Liver (tissue), 9 donors: ENCODE measurements around the gene SLC15A2. TPM values are rescaled to one million over a fixed set of nuclear protein-coding genes. Genes with fewer than 3 reads are reported as not detected.

ENCODE experiments used
- DNase-seq: peaks from one replicate; pipeline ENCODE4 v3.0.0-alpha.2; 2017; ENCODE audit warnings: low spot score
- H3K27ac ChIP-seq, 2 donors: one replicate each; pipeline ENCODE4 v1.7.0; 2013; ENCODE audit warnings: inconsistent platforms in 2 of 2, low read length in 2 of 2, control low read depth in 1 of 2, low read depth in 1 of 2, mild to moderate bottlenecking in 1 of 2
- H3K27me3 ChIP-seq, 4 donors: one replicate each; pipeline versions ENCODE4 v1.6.1 to v1.7.0; 2013; ENCODE audit warnings: low read length in 3 of 4, inconsistent platforms in 1 of 4, mild to moderate bottlenecking in 1 of 4, moderate library complexity in 1 of 4; ENCODE audit not compliant: control insufficient read depth in 4 of 4, insufficient read depth in 4 of 4
- H3K36me3 ChIP-seq, 4 donors: one replicate each; pipeline versions ENCODE4 v1.6.1 to v1.7.0; 2013; ENCODE audit warnings: low read length in 3 of 4, mild to moderate bottlenecking in 3 of 4, low read depth in 1 of 4, moderate library complexity in 1 of 4; ENCODE audit not compliant: control insufficient read depth in 4 of 4, insufficient read depth in 3 of 4
- H3K4me1 ChIP-seq, 4 donors: one replicate each; pipeline versions ENCODE4 v1.6.1 to v1.7.0; 2013; ENCODE audit warnings: low read length in 3 of 4, mild to moderate bottlenecking in 3 of 4, moderate library complexity in 1 of 4; ENCODE audit not compliant: control insufficient read depth in 4 of 4, insufficient read depth in 4 of 4
- H3K4me3 ChIP-seq, 3 donors: one replicate each; pipeline versions ENCODE4 v1.6.1 to v1.7.0; 2013; ENCODE audit warnings: low read length in 3 of 3, control low read depth in 1 of 3, low read depth in 1 of 3, mild to moderate bottlenecking in 1 of 3
- H3K9ac ChIP-seq, 2 donors: one replicate each; pipeline ENCODE4 v1.7.0; 2013; ENCODE audit warnings: low read length in 2 of 2, mild to moderate bottlenecking in 2 of 2, moderate library complexity in 2 of 2, control low read depth in 1 of 2, low read depth in 1 of 2
- H3K9me3 ChIP-seq, 4 donors: one replicate each; pipeline versions ENCODE4 v1.6.1 to v1.7.0; 2013; ENCODE audit warnings: low read length in 3 of 4; ENCODE audit not compliant: control insufficient read depth in 4 of 4
- ATF3 ChIP-seq: IDR thresholded peaks from 2 replicates; pipeline ENCODE4 v1.6.1; 2016; ENCODE audit warnings: antibody characterized with exemption
- CTCF ChIP-seq: fragments of 150-350 bp; IDR thresholded peaks from 2 replicates; pipeline ENCODE4 v1.5.1; 2017; ENCODE audit warnings: improper control_type of control experiment, low read depth, low read length; ENCODE audit not compliant: missing input control
- EGR1 ChIP-seq, 2 donors: IDR thresholded peaks; 2 replicates each; pipeline ENCODE4 v1.6.1; 2016 to 2018; ENCODE audit warnings: antibody characterized with exemption in 2 of 2, low read depth in 2 of 2
- FOXA1 ChIP-seq: IDR thresholded peaks from 2 replicates; pipeline ENCODE4 v1.6.1; 2016; ENCODE audit warnings: antibody characterized with exemption
- FOXA2 ChIP-seq: IDR thresholded peaks from 2 replicates; pipeline ENCODE4 v1.6.1; 2016; ENCODE audit warnings: antibody characterized with exemption
- GABPA ChIP-seq, 2 donors: IDR thresholded peaks in 1 of 2; conservative IDR thresholded peaks in 1 of 2; 2 replicates each; pipeline ENCODE4 v1.6.1; 2016; ENCODE audit warnings: antibody characterized with exemption in 2 of 2, mild to moderate bottlenecking in 1 of 2, moderate library complexity in 1 of 2
- HNF4A ChIP-seq, 2 donors: conservative IDR thresholded peaks; 2 replicates each; pipeline ENCODE4 v1.6.1; 2016; ENCODE audit warnings: antibody characterized with exemption in 2 of 2, mild to moderate bottlenecking in 2 of 2
- HNF4G ChIP-seq: IDR thresholded peaks from 2 replicates; pipeline ENCODE4 v1.6.1; 2016; ENCODE audit warnings: antibody characterized with exemption
- JUND ChIP-seq, 2 donors: IDR thresholded peaks; 2 replicates each; pipeline ENCODE4 v1.6.1; 2016; ENCODE audit warnings: antibody characterized with exemption in 2 of 2
- NR2F2 ChIP-seq: IDR thresholded peaks from 2 replicates; pipeline ENCODE4 v1.6.1; 2016; ENCODE audit warnings: antibody characterized with exemption
- RAD21 ChIP-seq, 2 donors: IDR thresholded peaks; 2 replicates each; pipeline ENCODE4 v1.6.1; 2016; ENCODE audit warnings: antibody characterized with exemption in 2 of 2, mild to moderate bottlenecking in 2 of 2
- RXRA ChIP-seq, 2 donors: IDR thresholded peaks; 2 replicates each; pipeline ENCODE4 v1.6.1; 2017 to 2018; ENCODE audit warnings: antibody characterized with exemption in 2 of 2, mild to moderate bottlenecking in 1 of 2
- SP1 ChIP-seq: IDR thresholded peaks from 2 replicates; pipeline ENCODE4 v1.6.1; 2018; ENCODE audit warnings: antibody characterized with exemption, mild to moderate bottlenecking
- TAF1 ChIP-seq: conservative IDR thresholded peaks from 2 replicates; pipeline ENCODE4 v1.6.1; 2016; ENCODE audit warnings: antibody characterized with exemption, mild to moderate bottlenecking
- YY1 ChIP-seq: IDR thresholded peaks from 2 replicates; pipeline ENCODE4 v1.6.1; 2016; ENCODE audit warnings: antibody characterized with exemption, mild to moderate bottlenecking
- WGBS: extraction: QIAGEN DNeasy Blood & Tissue Kit; methylation state at CpG from one replicate; pipeline ENCODE4 v1.1.7; 2013; 5-methylcytosine and 5-hydroxymethylcytosine counted together
- polyA plus RNA-seq, 2 donors: library from polyadenylated mRNA; stranded (reverse) in 1 of 2; unstranded in 1 of 2; fragments of 200-250 nt in 1 of 2; fragments of >200 nt in 1 of 2; fragmentation: Nextera tagmentation in 1 of 2; extraction: Ambion mirVana in 1 of 2; gene quantifications; one replicate each; pipeline versions ENCODE4 v1.2.1 to v1.2.3, GENCODE V29; 2013 to 2015
- total RNA-seq, 2 donors: library from RNA; depleted of rRNA; stranded (reverse); fragments of >200 nt; gene quantifications; one replicate each; pipeline ENCODE4 v1.2.3, GENCODE V29; 2014
- TF ChIP-seq, protein P1 (sequence below): IDR thresholded peaks from 2 replicates; pipeline ENCODE4 v1.6.1; 2016; ENCODE audit warnings: antibody characterized with exemption
- TF ChIP-seq, protein P2 (sequence below): IDR thresholded peaks from 2 replicates; pipeline ENCODE4 v1.6.1; 2016; ENCODE audit warnings: antibody characterized with exemption
- donor health status: healthy.
- donor health status: healthy.
- donor health status: healthy.
- donor health status: healthy.
- donor health status: healthy.

The SLC15A2 gene
- total and polyA plus RNA-seq, 4 donors: 0.20 to 2.3 (median 0.56) TPM

GRCh38 chr3:121974601-121975111 is 80.5 kb downstream of the SLC15A2 start:
- H3K36me3 ChIP-seq: no peaks in the 10 kb centered on the region
- WGBS: 91% methylated on average over 2 of the region's 2 CpGs
- peaks cover 0 to 6% (median 0%) of the 10 kb centered on the region in 4 donors for H3K9me3 ChIP-seq
- no peak overlapping the region for H3K9ac ChIP-seq
- no peak for DNase-seq
- TF ChIP-seq, protein P1, sequence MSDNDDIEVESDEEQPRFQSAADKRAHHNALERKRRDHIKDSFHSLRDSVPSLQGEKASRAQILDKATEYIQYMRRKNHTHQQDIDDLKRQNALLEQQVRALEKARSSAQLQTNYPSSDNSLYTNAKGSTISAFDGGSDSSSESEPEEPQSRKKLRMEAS: no peak
- TF ChIP-seq RAD21 (IDR thresholded peaks at IDR 0.05) (no peak), EGR1 (IDR thresholded peaks at IDR 0.05; ENCODE audit: low read depth in 2 of 2) (no peak), FOXA2 (no peak), RXRA (IDR thresholded peaks at IDR 0.05) (no peak), FOXA1 (no peak), NR2F2 (no peak), GABPA (IDR thresholded peaks at IDR 0.05 in 1 of 2, conservative IDR thresholded peaks at IDR 0.05 in 1 of 2) (no peak), TAF1 (no peak), YY1 (no peak), ATF3 (no peak), CTCF (no peak), JUND (IDR thresholded peaks at IDR 0.05) (no peak), HNF4G (no peak), SP1 (no peak), HNF4A (conservative IDR thresholded peaks at IDR 0.05) (no peak)
- TF ChIP-seq, protein P2, sequence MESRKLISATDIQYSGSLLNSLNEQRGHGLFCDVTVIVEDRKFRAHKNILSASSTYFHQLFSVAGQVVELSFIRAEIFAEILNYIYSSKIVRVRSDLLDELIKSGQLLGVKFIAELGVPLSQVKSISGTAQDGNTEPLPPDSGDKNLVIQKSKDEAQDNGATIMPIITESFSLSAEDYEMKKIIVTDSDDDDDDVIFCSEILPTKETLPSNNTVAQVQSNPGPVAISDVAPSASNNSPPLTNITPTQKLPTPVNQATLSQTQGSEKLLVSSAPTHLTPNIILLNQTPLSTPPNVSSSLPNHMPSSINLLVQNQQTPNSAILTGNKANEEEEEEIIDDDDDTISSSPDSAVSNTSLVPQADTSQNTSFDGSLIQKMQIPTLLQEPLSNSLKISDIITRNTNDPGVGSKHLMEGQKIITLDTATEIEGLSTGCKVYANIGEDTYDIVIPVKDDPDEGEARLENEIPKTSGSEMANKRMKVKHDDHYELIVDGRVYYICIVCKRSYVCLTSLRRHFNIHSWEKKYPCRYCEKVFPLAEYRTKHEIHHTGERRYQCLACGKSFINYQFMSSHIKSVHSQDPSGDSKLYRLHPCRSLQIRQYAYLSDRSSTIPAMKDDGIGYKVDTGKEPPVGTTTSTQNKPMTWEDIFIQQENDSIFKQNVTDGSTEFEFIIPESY: no peak
- H3K4me3 ChIP-seq: no peak overlapping the region
- no peaks in the 10 kb centered on the region for H3K27me3 ChIP-seq
- no peak overlapping the region for H3K27ac ChIP-seq
- H3K4me1 ChIP-seq: no peaks in the 10 kb centered on the region

DNA sequence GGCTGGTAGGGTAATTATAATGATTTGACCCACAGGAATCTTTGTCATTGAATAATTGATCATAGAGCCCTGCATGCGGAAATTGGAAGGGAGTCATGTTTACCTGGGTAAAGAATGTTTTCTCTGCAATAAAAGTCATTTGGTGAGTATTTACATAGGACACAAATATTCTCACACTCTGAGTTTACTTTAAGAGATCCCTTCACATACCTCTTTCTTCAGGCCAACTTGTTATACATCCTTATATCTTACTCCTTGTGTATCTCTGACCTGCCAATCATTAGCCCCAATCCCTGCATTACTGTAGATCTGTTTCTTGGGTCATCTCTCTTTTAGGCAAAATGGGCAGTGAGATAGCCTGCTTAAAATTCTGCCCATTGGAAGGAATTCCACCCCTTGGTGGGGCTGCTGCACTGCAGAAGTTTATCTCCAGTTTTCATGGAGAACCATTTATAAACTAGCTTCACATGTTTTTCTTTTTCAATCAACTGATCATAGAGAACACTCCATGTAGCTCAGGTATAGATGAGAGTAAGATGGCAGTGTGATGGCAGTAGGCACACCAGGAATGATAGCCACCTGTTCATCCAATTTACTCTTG is 81.6 kb downstream of the SLC15A2 start:
- Histone ChIP-seq H3K36me3 (no peaks in the 10 kb centered on the region), H3K27ac (no peak overlapping the region), H3K4me3 (no peak overlapping the region), H3K9ac (no peak overlapping the region), H3K4me1 (no peaks in the 10 kb centered on the region), H3K9me3 (peaks cover 0 to 6% (median 0%) of the 10 kb centered on the region in 4 donors), H3K27me3 (no peaks in the 10 kb centered on the region)
- DNase-seq: no peak
- TF ChIP-seq HNF4A (conservative IDR thresholded peaks at IDR 0.05) (no peak), RXRA (IDR thresholded peaks at IDR 0.05) (no peak)
- 62% methylated on average over 1 of the region's 1 CpG for WGBS
